Body of pancreas (tissue), 4 donors: Measurements from ENCODE around the gene ZBED5.
"Not testable (repeated sequence)": the region's sequence is repeated elsewhere in the genome, so short reads cannot be mapped to it uniquely, and the experiment has no call there.

ENCODE experiments used
- POLR2A ChIP-seq, 3 donors: fragments of 450-650 bp; IDR thresholded peaks; one replicate each; pipeline ENCODE4 v1.6.1; 2016; ENCODE audit warnings: antibody characterized with exemption in 3 of 3, mild to moderate bottlenecking in 2 of 3
- TF ChIP-seq, protein P1 (sequence below), 7 experiments: fragments of 450-650 bp in 4 of 7; fragments of 200-600 bp in 3 of 7; sonication (generic) in 3 of 7; IDR thresholded peaks; one replicate each; pipeline ENCODE4 v1.5.1; 2016 to 2019; ENCODE audit warnings: antibody characterized with exemption in 7 of 7

DNA sequence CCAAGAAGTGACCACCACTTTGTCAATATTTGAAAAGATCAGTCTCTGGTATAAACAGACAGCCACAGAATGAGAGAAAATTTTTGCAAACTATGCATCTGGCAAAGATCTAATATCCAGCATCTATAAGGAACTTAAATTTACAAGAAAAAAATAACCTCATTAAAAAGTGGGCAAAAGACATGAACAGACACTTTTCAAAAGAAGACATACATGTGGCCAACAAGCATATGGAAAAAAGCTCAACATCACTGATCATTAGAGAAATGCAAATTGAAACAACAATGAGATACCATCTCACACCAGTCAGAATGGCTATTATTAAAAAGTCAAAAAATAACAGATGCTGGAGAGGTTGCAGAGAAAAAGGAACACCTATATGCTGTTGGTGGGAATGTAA is 32.2 kb upstream of the ZBED5 start:
- TF ChIP-seq, protein P1, sequence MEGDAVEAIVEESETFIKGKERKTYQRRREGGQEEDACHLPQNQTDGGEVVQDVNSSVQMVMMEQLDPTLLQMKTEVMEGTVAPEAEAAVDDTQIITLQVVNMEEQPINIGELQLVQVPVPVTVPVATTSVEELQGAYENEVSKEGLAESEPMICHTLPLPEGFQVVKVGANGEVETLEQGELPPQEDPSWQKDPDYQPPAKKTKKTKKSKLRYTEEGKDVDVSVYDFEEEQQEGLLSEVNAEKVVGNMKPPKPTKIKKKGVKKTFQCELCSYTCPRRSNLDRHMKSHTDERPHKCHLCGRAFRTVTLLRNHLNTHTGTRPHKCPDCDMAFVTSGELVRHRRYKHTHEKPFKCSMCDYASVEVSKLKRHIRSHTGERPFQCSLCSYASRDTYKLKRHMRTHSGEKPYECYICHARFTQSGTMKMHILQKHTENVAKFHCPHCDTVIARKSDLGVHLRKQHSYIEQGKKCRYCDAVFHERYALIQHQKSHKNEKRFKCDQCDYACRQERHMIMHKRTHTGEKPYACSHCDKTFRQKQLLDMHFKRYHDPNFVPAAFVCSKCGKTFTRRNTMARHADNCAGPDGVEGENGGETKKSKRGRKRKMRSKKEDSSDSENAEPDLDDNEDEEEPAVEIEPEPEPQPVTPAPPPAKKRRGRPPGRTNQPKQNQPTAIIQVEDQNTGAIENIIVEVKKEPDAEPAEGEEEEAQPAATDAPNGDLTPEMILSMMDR (IDR thresholded peaks at IDR 0.05), result not testable (repeated sequence)
- not testable (repeated sequence) for TF ChIP-seq POLR2A (IDR thresholded peaks at IDR 0.05)
